Stomach smooth muscle (tissue), 2 donors: ENCODE results near the gene MYZAP.

Experiments used
- H3K27ac ChIP-seq: one replicate; pipeline ENCODE4 v1.7.0; 2013; ENCODE audit warnings: mild to moderate bottlenecking, low read length, inconsistent platforms
- H3K27me3 ChIP-seq, 2 donors: one replicate each; pipeline ENCODE4 v1.7.0; 2013; ENCODE audit warnings: low read length in 2 of 2; ENCODE audit not compliant: insufficient read depth in 2 of 2, control insufficient read depth in 1 of 2
- H3K36me3 ChIP-seq, 2 donors: one replicate each; pipeline ENCODE4 v1.7.0; 2013; ENCODE audit warnings: low read length in 2 of 2; ENCODE audit not compliant: control insufficient read depth in 2 of 2, insufficient read depth in 2 of 2
- H3K4me1 ChIP-seq: one replicate; pipeline ENCODE4 v1.7.0; 2013; ENCODE audit warnings: low read length; ENCODE audit not compliant: control insufficient read depth, insufficient read depth
- H3K4me3 ChIP-seq, 2 donors: one replicate each; pipeline ENCODE4 v1.7.0; 2013; ENCODE audit warnings: low read length in 2 of 2
- H3K9ac ChIP-seq, 2 donors: one replicate each; pipeline ENCODE4 v1.7.0; 2013; ENCODE audit warnings: low read length in 2 of 2, mild to moderate bottlenecking in 1 of 2
- H3K9me3 ChIP-seq, 2 donors: one replicate each; pipeline ENCODE4 v1.7.0; 2013; ENCODE audit warnings: low read length in 2 of 2; ENCODE audit not compliant: control insufficient read depth in 2 of 2
- donor health status: healthy.
- donor health status: Pancreatic carcinoma.

The MYZAP gene

DNA sequence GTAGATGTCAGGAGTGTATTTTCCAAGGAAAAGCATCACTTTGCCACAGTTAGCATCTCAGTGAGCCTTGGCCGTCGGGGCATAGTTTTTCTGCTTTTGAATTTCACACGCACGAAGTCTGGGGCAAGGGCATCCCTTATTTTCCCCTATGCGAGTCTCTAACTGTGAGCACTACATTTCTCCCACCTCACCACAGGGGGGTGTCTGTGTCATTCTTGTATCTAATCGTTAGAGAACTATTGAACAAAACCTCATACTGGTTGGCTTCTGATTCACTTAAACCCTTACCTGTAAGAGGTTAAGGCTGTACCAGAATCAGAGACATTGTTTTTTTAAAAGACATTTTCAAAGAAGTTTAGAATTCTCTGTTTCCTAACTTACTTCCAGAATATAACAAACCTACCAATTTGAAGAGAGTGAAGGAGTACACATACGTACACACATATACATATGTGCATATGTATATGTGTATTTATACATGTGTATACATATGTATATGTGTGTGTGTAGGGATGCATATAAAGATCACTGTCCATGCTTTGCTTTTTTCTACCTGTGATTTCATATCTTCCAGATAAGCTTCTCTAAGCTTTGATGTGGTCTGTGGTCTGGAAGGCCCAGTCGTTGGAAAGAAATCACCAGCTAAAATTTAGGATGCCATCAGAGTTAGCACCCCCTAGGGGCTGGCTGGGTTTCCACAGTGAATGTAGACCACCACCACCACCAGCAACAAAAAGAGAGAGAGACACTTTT lies 49.4 kb downstream of the MYZAP start:
- Histone ChIP-seq H3K9ac (no peak overlapping the region), H3K4me1 (no peaks in the 10 kb centered on the region), H3K4me3 (no peak overlapping the region), H3K36me3 (peaks cover 2 to 14% of the 10 kb centered on the region in 2 donors), H3K9me3 (no peaks in the 10 kb centered on the region), H3K27ac (no peak overlapping the region), H3K27me3 (no peaks in the 10 kb centered on the region)

DNA sequence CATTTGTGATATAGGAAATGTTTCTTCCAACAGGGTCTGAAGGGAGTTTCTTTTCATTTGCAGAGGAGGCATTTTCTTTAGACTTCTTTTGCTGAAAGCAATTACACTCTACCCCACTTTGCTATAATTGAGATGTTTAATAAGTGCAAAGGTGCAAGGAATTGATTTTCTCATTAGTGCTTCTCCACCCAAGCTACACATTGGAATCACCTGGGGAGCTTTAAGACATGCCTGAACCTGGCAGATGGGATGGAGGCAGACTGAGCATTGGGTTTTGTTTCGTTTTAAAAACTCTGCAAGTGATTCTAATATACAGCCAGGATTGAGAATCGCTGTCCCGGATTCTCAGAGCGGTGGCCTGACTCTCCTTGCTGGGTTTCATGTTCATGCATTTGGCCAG lies 52.1 kb downstream of the MYZAP start:
- H3K4me3 ChIP-seq, result no peak overlapping the region
- H3K27ac ChIP-seq, result no peak overlapping the region
- peaks cover 2 to 19% of the 10 kb centered on the region in 2 donors for H3K36me3 ChIP-seq
- no peak overlapping the region for H3K9ac ChIP-seq
- no peaks in the 10 kb centered on the region for H3K4me1 ChIP-seq
- no peaks in the 10 kb centered on the region for H3K27me3 ChIP-seq
- no peaks in the 10 kb centered on the region for H3K9me3 ChIP-seq

DNA sequence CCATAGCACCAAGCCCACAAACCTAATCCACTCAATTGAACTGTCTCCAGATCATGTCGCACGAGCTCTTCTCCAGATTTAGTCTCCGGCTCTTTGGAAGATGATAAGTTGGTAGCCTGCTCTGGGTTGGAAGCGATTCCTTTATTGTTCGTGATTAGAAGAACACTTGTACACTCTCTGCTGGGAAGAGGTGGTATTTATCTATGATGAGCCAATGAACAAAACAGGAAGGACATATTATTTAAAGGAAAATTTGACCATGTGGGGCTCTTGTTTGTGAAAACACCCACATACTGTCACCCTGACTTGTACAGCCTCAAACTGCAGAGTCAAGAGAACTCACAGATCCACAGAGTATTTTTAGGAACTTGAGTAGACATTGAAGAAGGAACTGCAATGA lies 54.4 kb downstream of the MYZAP start:
- no peak overlapping the region for H3K4me3 ChIP-seq
- H3K9me3 ChIP-seq, result no peaks in the 10 kb centered on the region
- H3K4me1 ChIP-seq, result no peaks in the 10 kb centered on the region
- no peaks in the 10 kb centered on the region for H3K27me3 ChIP-seq
- H3K27ac ChIP-seq, result no peak overlapping the region
- H3K36me3 ChIP-seq, result peaks cover 2 to 9% of the 10 kb centered on the region in 2 donors
- H3K9ac ChIP-seq, result no peak overlapping the region

DNA sequence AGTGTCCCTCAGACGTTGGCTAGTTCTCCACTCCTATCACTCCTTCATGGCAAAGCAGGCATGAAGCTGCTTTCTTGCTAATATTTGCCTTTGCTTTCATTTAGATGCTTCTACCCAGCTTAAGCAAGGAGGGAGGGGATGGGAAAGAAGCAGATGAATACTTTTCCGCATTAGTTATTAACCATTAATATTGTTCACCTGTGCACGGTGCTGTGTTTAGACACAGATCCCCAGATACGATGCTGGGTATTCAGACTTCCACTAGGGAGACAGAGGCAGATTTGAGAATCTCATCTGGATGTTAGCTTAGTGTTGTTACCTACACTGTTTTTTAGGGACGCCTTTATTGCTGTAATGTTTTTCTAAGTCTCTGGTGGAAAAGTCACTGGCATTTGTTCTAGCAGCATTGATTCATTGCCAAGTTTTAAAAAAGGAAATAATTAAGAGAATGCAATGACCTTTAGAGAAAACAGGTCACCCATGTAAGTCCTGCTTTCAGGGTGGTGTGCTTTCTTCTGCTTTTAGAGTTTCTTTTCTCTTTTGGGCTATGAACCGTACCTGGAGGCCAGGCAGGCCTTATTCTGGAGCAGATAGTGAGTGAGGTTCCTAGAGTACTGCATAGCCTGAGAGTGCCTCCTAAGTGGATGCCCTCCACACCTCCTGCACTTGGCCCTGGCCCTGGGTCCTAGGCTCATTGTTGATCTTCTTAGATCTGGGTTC lies 55.5 kb downstream of the MYZAP start:
- H3K9ac ChIP-seq, result no peak overlapping the region
- H3K9me3 ChIP-seq, result no peaks in the 10 kb centered on the region
- no peak overlapping the region for H3K27ac ChIP-seq
- no peak overlapping the region for H3K4me3 ChIP-seq
- no peaks in the 10 kb centered on the region for H3K4me1 ChIP-seq
- no peaks in the 10 kb centered on the region for H3K27me3 ChIP-seq
- peaks cover 0 to 9% of the 10 kb centered on the region in 2 donors for H3K36me3 ChIP-seq

DNA sequence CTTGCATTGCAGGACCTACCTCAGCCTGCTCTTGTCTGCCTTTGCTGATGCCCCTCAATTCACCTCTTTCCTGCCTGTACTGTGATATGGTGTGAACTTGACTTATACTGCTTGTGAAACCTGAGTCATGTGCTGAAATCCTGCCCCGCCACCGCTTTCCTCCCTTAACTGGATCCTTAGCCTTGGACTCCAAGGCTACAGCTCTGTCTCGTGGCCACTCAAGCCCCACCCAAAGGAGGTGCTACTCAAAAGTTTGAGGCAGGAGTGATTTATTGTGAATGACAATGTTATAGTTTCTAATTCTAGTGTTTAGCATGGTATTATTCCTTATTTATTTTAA lies 56.1 kb downstream of the MYZAP start:
- H3K27me3 ChIP-seq, result no peaks in the 10 kb centered on the region
- H3K4me3 ChIP-seq, result no peak overlapping the region
- H3K4me1 ChIP-seq, result no peaks in the 10 kb centered on the region
- H3K27ac ChIP-seq, result no peak overlapping the region
- peaks cover 0 to 9% of the 10 kb centered on the region in 2 donors for H3K36me3 ChIP-seq
- no peaks in the 10 kb centered on the region for H3K9me3 ChIP-seq
- no peak overlapping the region for H3K9ac ChIP-seq

DNA sequence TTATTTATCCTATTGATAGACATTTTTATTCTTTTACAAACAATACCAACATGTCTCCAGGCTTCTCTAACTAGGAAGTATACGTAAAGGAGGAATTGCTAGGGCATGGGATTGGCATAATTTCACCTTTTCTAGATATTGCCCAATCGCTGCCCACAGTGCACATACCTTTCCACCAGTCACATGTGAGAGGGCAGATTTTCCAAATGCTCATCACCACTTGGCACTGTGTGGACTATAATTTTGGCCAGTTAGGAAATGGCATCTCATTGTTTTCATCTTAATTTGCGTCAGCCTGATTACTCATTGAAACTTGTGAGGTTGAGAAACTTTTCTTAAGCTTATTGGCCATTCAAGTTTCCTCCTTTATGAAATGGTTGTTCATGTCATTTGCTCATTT lies 57.4 kb downstream of the MYZAP start:
- H3K4me1 ChIP-seq, result no peaks in the 10 kb centered on the region
- H3K27me3 ChIP-seq, result no peaks in the 10 kb centered on the region
- no peaks in the 10 kb centered on the region for H3K9me3 ChIP-seq
- H3K27ac ChIP-seq, result no peak overlapping the region
- H3K36me3 ChIP-seq, result peaks cover 0 to 9% of the 10 kb centered on the region in 2 donors
- no peak overlapping the region for H3K4me3 ChIP-seq
- H3K9ac ChIP-seq, result no peak overlapping the region

DNA sequence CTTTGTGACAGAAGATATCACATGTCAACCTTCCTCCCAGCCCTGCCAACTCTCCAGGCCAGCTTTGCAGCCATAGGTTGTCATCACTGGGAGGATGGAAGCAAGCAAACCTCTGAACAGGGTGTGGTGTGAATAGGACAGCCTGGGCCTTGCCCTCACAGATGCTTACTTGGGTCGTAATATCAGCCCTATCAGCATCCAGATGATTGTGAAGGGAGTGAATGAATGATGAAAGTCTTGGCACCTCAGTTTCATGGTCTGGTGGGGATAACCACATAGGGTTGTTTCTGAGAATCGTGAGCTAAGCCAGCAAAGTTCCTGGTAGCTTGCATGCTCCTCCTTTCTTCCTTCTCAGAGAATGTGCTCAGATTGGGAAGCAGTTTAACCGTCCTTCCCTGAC lies 59.7 kb downstream of the MYZAP start:
- Histone ChIP-seq H3K36me3 (peaks cover 0 to 6% of the 10 kb centered on the region in 2 donors), H3K4me1 (no peaks in the 10 kb centered on the region), H3K27me3 (no peaks in the 10 kb centered on the region), H3K4me3 (no peak overlapping the region), H3K9ac (no peak overlapping the region), H3K27ac (no peak overlapping the region), H3K9me3 (no peaks in the 10 kb centered on the region)

DNA sequence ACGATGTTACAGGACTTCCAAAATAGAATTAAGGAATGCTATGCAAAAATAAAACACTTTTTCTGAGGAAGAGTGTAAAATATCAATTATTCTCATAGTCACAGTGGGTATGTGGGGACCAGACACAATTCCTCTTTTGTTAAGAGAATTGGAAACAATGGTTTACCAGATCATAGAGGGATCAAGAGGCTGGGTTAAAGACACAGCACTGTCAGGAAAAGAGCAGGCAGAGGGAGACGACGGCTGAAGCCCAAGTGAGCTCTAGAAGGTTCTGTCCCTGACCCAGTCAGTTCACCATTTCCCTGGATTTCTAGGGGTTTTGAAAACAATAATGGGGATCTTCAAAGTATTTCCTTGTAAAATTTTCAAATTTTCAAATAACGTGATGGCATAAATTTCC lies 60.8 kb downstream of the MYZAP start:
- no peaks in the 10 kb centered on the region for H3K4me1 ChIP-seq
- no peak overlapping the region for H3K27ac ChIP-seq
- no peak overlapping the region for H3K9ac ChIP-seq

DNA sequence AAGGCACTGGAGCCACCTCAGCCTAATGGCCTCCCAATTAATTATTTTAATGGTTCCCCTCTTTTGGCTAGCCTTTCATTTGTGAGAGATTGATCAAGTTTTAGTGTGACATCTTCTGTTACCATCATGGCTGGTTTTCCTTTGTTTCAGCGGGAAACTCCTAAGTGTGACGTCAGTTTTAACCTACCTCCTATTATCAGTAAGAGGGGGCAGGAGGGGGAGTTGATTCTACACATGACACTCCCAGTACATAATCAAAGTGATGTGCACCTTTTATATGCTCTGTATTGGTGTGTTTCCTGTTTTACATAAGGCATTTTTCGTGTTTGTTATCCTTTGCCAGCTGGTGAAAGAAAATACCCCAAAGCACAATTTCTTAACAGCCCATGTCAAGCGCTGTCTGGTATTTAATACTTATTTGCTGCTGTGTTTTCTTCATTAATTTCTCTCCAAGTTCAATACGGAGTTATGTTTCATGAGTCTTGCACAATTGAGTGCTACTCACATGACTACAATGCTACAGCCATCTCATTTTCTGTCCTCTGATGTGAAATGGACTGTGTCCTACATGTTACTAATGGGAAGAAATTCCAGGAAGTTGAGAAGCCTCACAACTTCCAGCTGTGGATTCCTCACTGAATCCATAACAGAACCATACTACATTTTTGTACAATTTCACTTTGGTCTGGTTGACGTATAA lies 62.6 kb downstream of the MYZAP start:
- Histone ChIP-seq H3K27me3 (no peaks in the 10 kb centered on the region), H3K4me1 (no peaks in the 10 kb centered on the region), H3K4me3 (no peak overlapping the region), H3K27ac (no peak overlapping the region), H3K9me3 (no peaks in the 10 kb centered on the region), H3K36me3 (no peaks in the 10 kb centered on the region), H3K9ac (no peak overlapping the region)

More for the DNA sequence above, 60.8 kb downstream of the MYZAP start:
- no peaks in the 10 kb centered on the region for H3K9me3 ChIP-seq
- peaks cover 0 to 2% of the 10 kb centered on the region in 2 donors for H3K36me3 ChIP-seq
- H3K27me3 ChIP-seq, result no peaks in the 10 kb centered on the region
- H3K4me3 ChIP-seq, result no peak overlapping the region

DNA sequence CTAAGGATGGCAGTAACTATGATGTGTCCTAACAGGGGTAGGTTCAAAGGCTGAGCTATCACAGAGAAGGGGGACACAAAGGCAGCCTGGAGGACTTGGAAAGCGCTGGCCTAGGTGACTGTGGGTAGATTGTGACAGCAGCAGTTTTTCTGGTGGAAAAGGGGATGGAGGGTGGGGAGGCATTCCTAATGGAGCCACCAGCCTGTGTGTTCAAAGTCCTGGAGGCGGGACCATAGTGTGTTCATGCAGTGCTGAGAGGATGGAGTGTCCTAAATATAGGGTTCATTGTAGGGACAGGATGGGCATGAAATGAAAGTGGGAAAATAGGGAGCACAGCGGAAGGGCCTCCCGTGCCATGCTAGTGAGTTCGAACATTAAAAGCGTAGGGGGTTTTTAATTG lies 63.3 kb downstream of the MYZAP start:
- no peaks in the 10 kb centered on the region for H3K27me3 ChIP-seq
- no peaks in the 10 kb centered on the region for H3K9me3 ChIP-seq
- H3K36me3 ChIP-seq, result no peaks in the 10 kb centered on the region
- H3K27ac ChIP-seq, result no peak overlapping the region
- no peaks in the 10 kb centered on the region for H3K4me1 ChIP-seq
- no peak overlapping the region for H3K4me3 ChIP-seq
- no peak overlapping the region for H3K9ac ChIP-seq

DNA sequence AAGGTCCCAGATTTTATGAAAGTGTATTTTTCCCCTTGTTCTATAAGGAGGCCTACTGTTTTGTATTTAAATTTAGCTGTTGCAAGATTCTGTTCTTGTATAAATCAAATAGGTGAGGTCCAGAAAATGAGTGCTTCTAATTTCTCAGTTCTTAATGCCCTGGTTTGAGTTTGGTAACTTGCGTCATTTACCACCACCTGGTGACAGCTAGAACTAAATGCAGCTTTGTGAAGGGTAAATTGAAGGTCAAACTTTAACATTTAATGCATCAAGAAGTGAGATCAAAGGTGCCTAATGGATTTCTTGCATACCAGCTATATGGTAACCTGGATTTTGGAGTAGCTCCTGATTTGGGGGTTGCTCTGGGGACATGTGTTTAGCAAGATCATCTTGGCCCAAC lies 64.1 kb downstream of the MYZAP start:
- no peaks in the 10 kb centered on the region for H3K4me1 ChIP-seq
- H3K4me3 ChIP-seq, result no peak overlapping the region
- no peaks in the 10 kb centered on the region for H3K36me3 ChIP-seq
- no peaks in the 10 kb centered on the region for H3K9me3 ChIP-seq
- no peak overlapping the region for H3K9ac ChIP-seq
- H3K27me3 ChIP-seq, result no peaks in the 10 kb centered on the region
- no peak overlapping the region for H3K27ac ChIP-seq
